ENCODE data around the gene VILL.

DNA sequence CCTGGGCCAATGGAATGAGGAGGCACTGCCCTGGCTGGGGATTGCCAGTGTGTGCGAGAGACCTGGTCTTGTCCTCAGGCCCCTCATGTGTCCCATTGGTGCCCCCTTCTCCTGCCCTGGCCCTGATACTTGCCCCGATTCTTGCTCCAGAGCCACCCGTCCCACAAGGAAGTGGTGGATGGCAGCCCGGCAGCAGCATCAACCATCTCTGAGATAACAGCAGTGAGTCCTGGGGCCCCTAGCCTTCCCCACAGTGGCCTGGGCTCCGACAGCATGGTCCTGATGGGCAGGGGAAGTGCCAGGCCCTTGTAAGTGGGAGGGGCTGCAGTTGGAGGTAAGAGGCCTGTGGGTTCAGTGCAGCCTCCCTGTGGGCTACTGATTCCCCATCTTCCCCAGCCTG is 15.4 kb downstream of the VILL start:
- TF ChIP-seq, protein P1, sequence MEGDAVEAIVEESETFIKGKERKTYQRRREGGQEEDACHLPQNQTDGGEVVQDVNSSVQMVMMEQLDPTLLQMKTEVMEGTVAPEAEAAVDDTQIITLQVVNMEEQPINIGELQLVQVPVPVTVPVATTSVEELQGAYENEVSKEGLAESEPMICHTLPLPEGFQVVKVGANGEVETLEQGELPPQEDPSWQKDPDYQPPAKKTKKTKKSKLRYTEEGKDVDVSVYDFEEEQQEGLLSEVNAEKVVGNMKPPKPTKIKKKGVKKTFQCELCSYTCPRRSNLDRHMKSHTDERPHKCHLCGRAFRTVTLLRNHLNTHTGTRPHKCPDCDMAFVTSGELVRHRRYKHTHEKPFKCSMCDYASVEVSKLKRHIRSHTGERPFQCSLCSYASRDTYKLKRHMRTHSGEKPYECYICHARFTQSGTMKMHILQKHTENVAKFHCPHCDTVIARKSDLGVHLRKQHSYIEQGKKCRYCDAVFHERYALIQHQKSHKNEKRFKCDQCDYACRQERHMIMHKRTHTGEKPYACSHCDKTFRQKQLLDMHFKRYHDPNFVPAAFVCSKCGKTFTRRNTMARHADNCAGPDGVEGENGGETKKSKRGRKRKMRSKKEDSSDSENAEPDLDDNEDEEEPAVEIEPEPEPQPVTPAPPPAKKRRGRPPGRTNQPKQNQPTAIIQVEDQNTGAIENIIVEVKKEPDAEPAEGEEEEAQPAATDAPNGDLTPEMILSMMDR (IDR thresholded peaks at IDR 0.05) = no peak
- TF ChIP-seq POLR2A (IDR thresholded peaks at IDR 0.05) = no peak
